ENCODE data around the gene MDGA2.

Gene MDGA2

DNA sequence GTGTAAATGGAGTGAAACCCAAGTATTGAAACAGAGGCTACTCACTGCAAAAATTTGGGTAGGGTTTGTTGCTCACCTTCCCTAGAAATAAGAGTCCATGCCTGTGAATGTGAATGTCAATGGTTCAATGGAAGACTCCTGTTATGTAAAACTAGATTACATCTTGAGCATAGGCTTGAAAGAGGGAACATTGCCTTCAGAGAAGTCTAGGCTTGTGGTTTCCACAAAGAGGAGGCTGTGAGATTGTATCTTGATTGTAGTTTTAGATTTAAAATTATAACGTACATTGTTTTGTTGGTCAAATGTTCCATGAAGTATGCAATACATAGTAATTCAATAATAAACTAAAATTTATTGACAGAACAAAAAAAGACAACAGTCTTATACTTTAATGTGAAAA is 610.1 kb downstream of the MDGA2 start:
- Histone ChIP-seq H3K9me3 (replicated peaks in 1 of 2; ENCODE audit: control insufficient read depth in 2 of 2, insufficient read depth in 1 of 2, low read depth in 1 of 2, low read length in 2 of 2) (no peaks in the 10 kb centered on the region), H3K18ac (ENCODE audit: low read length) (no peak overlapping the region), H3K14ac (ENCODE audit: low read length) (no peak overlapping the region), H2BK15ac (ENCODE audit: low read length) (no peak overlapping the region), H3K27ac (replicated peaks; ENCODE audit: low read length) (no peak overlapping the region), H3K4ac (ENCODE audit: low read length) (no peak overlapping the region), H2BK120ac (ENCODE audit: low read depth, low read length) (no peak overlapping the region), H3K4me3 (ENCODE audit: low read length in 2 of 2) (no peak overlapping the region), H3K9ac (ENCODE audit: low read depth, low read length, poor library complexity) (no peak overlapping the region), H3K23ac (ENCODE audit: low read depth, low read length, poor library complexity) (no peak overlapping the region), H2BK5ac (ENCODE audit: low read length) (no peak overlapping the region), H2AK5ac (ENCODE audit: low read depth, low read length) (no peak overlapping the region), H3K79me1 (ENCODE audit: low read depth, low read length) (no peaks in the 10 kb centered on the region), H3K4me1 (ENCODE audit: control insufficient read depth in 2 of 2, insufficient read depth in 1 of 2, low read depth in 1 of 2, low read length in 2 of 2) (no peaks in the 10 kb centered on the region), H3K36me3 (replicated peaks in 1 of 2; ENCODE audit: control insufficient read depth in 2 of 2, insufficient read depth in 2 of 2, low read length in 2 of 2) (no peaks in the 10 kb centered on the region), H2AFZ (ENCODE audit: low read length) (no peak overlapping the region), H4K91ac (ENCODE audit: low read depth, low read length, poor library complexity) (no peak overlapping the region), H3K4me2 (ENCODE audit: insufficient read depth, low read length, poor library complexity, severe bottlenecking) (no peak overlapping the region), H4K8ac (ENCODE audit: low read depth, low read length) (no peak overlapping the region), H2BK12ac (ENCODE audit: low read length) (no peak overlapping the region), H3K27me3 (ENCODE audit: control insufficient read depth in 3 of 3, insufficient read depth in 3 of 3, low read depth in 1 of 3, low read length in 3 of 3) (no peaks in the 10 kb centered on the region)
- no CpG with 5 or more reads among the region's 1 CpG for WGBS, 2 donors (ENCODE audit: extremely low coverage in 2 of 2, insufficient read length in 2 of 2, insufficient replicate concordance in 1 of 2)
- DNase-seq (ENCODE audit: low spot score), result no peak

DNA sequence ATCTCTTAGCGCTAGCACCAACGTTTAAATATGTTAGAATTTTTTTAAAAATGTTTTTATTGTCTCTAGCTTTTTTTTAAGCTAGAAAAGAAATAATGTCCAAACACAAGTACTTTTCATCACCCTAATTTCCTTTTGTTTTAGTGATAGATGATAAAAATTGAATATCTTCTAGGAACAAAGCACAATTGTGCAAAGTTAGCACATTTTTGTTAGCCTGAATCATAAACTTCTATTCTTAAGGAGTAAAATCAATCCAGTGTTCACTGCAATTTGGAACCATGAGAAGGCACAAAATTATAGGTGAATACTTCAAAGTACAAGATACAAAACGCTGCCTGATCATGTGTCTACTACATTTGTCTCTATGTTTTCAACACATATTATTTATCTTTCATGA is 615.4 kb downstream of the MDGA2 start:
- Histone ChIP-seq H3K18ac (ENCODE audit: low read length) (no peak overlapping the region), H3K36me3 (replicated peaks in 1 of 2; ENCODE audit: control insufficient read depth in 2 of 2, insufficient read depth in 2 of 2, low read length in 2 of 2) (no peaks in the 10 kb centered on the region), H3K9ac (ENCODE audit: low read depth, low read length, poor library complexity) (no peak overlapping the region), H4K91ac (ENCODE audit: low read depth, low read length, poor library complexity) (no peak overlapping the region), H3K4me2 (ENCODE audit: insufficient read depth, low read length, poor library complexity, severe bottlenecking) (no peak overlapping the region), H2AFZ (ENCODE audit: low read length) (no peak overlapping the region), H2BK15ac (ENCODE audit: low read length) (no peak overlapping the region), H3K14ac (ENCODE audit: low read length) (no peak overlapping the region), H3K4me3 (ENCODE audit: low read length in 2 of 2) (no peak overlapping the region), H4K8ac (ENCODE audit: low read depth, low read length) (no peak overlapping the region), H3K23ac (ENCODE audit: low read depth, low read length, poor library complexity) (no peak overlapping the region), H3K27me3 (ENCODE audit: control insufficient read depth in 3 of 3, insufficient read depth in 3 of 3, low read depth in 1 of 3, low read length in 3 of 3) (no peaks in the 10 kb centered on the region), H2BK12ac (ENCODE audit: low read length) (no peak overlapping the region), H3K4me1 (ENCODE audit: control insufficient read depth in 2 of 2, insufficient read depth in 1 of 2, low read depth in 1 of 2, low read length in 2 of 2) (no peaks in the 10 kb centered on the region), H2BK120ac (ENCODE audit: low read depth, low read length) (no peak overlapping the region), H3K9me3 (replicated peaks in 1 of 2; ENCODE audit: control insufficient read depth in 2 of 2, insufficient read depth in 1 of 2, low read depth in 1 of 2, low read length in 2 of 2) (no peaks in the 10 kb centered on the region), H3K4ac (ENCODE audit: low read length) (no peak overlapping the region), H3K27ac (replicated peaks; ENCODE audit: low read length) (no peak overlapping the region), H3K79me1 (ENCODE audit: low read depth, low read length) (no peaks in the 10 kb centered on the region), H2AK5ac (ENCODE audit: low read depth, low read length) (no peak overlapping the region), H2BK5ac (ENCODE audit: low read length) (no peak overlapping the region)
- no CpG with 5 or more reads among the region's 3 CpGs for WGBS, 2 donors (ENCODE audit: extremely low coverage in 2 of 2, insufficient read length in 2 of 2, insufficient replicate concordance in 1 of 2)
- no peak for DNase-seq (ENCODE audit: low spot score)

DNA sequence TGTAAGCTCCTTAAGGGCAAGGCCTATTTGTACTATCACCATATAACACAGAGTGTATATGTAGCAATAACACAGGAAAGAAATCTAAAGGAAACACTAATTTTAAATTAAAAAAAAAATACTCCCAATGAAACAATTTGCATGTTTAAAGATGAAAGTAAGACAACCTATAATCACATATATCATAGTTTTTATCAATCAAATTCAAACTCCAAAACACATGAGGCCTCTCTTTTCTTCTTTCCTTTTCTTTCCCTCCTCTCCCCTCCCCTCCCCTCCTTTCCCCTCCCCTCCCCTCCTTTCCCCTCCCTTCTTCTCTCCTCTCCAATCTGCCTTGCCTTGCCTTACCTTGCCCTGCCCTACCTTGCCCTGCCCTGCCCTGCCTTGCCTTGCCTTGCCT is 618.0 kb downstream of the MDGA2 start:
- H3K4me3 ChIP-seq (ENCODE audit: low read length in 2 of 2), result no peak overlapping the region
- H3K14ac ChIP-seq (ENCODE audit: low read length), result no peak overlapping the region
- H2AFZ ChIP-seq (ENCODE audit: low read length), result no peak overlapping the region
- H2BK5ac ChIP-seq (ENCODE audit: low read length), result no peak overlapping the region
- H3K79me1 ChIP-seq (ENCODE audit: low read depth, low read length), result no peaks in the 10 kb centered on the region
- DNase-seq (ENCODE audit: low spot score), result no peak
- H3K18ac ChIP-seq (ENCODE audit: low read length), result peak overlapping the region; percentile 83
- no peaks in the 10 kb centered on the region for H3K27me3 ChIP-seq (ENCODE audit: control insufficient read depth in 3 of 3, insufficient read depth in 3 of 3, low read depth in 1 of 3, low read length in 3 of 3)
- H2BK15ac ChIP-seq (ENCODE audit: low read length), result no peak overlapping the region
- H3K9ac ChIP-seq (ENCODE audit: low read depth, low read length, poor library complexity), result no peak overlapping the region
- H2BK12ac ChIP-seq (ENCODE audit: low read length), result no peak overlapping the region
- H4K91ac ChIP-seq (ENCODE audit: low read depth, low read length, poor library complexity), result no peak overlapping the region
- no peak overlapping the region for H4K8ac ChIP-seq (ENCODE audit: low read depth, low read length)
- H2AK5ac ChIP-seq (ENCODE audit: low read depth, low read length), result no peak overlapping the region
- H2BK120ac ChIP-seq (ENCODE audit: low read depth, low read length), result no peak overlapping the region
- H3K27ac ChIP-seq (replicated peaks; ENCODE audit: low read length), result no peak overlapping the region
- H3K23ac ChIP-seq (ENCODE audit: low read depth, low read length, poor library complexity), result no peak overlapping the region
- no peaks in the 10 kb centered on the region for H3K4me1 ChIP-seq (ENCODE audit: control insufficient read depth in 2 of 2, insufficient read depth in 1 of 2, low read depth in 1 of 2, low read length in 2 of 2)
- H3K36me3 ChIP-seq (replicated peaks in 1 of 2; ENCODE audit: control insufficient read depth in 2 of 2, insufficient read depth in 2 of 2, low read length in 2 of 2), result no peaks in the 10 kb centered on the region
- no peaks in the 10 kb centered on the region for H3K9me3 ChIP-seq (replicated peaks in 1 of 2; ENCODE audit: control insufficient read depth in 2 of 2, insufficient read depth in 1 of 2, low read depth in 1 of 2, low read length in 2 of 2)
- H3K4ac ChIP-seq (ENCODE audit: low read length), result no peak overlapping the region
- H3K4me2 ChIP-seq (ENCODE audit: insufficient read depth, low read length, poor library complexity, severe bottlenecking), result no peak overlapping the region

DNA sequence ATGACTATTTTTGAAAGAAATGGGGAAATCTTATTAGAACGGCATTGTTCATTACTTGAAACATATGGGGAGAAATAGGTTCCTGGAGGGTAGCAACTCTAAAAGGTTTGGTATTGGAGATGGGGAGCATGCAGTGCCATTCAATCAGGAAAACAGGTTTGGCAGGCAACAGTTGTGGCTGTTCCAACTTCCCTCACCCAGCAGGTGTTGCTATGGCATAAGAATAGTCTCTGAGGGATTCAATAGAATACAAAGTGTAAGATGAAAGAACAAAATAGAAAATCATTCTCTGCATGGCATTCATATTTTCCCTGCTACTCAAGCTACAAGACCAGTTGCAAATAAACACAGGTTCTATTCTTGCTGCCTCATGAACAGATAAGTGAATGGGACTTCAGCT is 630.6 kb downstream of the MDGA2 start:
- H3K27me3 ChIP-seq (ENCODE audit: control insufficient read depth in 3 of 3, insufficient read depth in 3 of 3, low read depth in 1 of 3, low read length in 3 of 3), result no peaks in the 10 kb centered on the region
- no peaks in the 10 kb centered on the region for H3K79me1 ChIP-seq (ENCODE audit: low read depth, low read length)
- H3K4ac ChIP-seq (ENCODE audit: low read length), result no peak overlapping the region
- no peak overlapping the region for H3K4me3 ChIP-seq (ENCODE audit: low read length in 2 of 2)
- no peak overlapping the region for H2BK120ac ChIP-seq (ENCODE audit: low read depth, low read length)
- peak; percentile 11 for DNase-seq (ENCODE audit: low spot score)
- H3K14ac ChIP-seq (ENCODE audit: low read length), result no peak overlapping the region
- H3K23ac ChIP-seq (ENCODE audit: low read depth, low read length, poor library complexity), result no peak overlapping the region
- H2BK5ac ChIP-seq (ENCODE audit: low read length), result no peak overlapping the region
- no peaks in the 10 kb centered on the region for H3K36me3 ChIP-seq (replicated peaks in 1 of 2; ENCODE audit: control insufficient read depth in 2 of 2, insufficient read depth in 2 of 2, low read length in 2 of 2)
- H2BK15ac ChIP-seq (ENCODE audit: low read length), result no peak overlapping the region
- no peaks in the 10 kb centered on the region for H3K4me1 ChIP-seq (ENCODE audit: control insufficient read depth in 2 of 2, insufficient read depth in 1 of 2, low read depth in 1 of 2, low read length in 2 of 2)
- no peak overlapping the region for H4K8ac ChIP-seq (ENCODE audit: low read depth, low read length)
- no peak overlapping the region for H2AK5ac ChIP-seq (ENCODE audit: low read depth, low read length)
- no peak overlapping the region for H3K27ac ChIP-seq (replicated peaks; ENCODE audit: low read length)
- H3K9ac ChIP-seq (ENCODE audit: low read depth, low read length, poor library complexity), result no peak overlapping the region
- no peak overlapping the region for H3K18ac ChIP-seq (ENCODE audit: low read length)
- no peak overlapping the region for H2BK12ac ChIP-seq (ENCODE audit: low read length)
- no peak overlapping the region for H3K4me2 ChIP-seq (ENCODE audit: insufficient read depth, low read length, poor library complexity, severe bottlenecking)
- no peaks in the 10 kb centered on the region for H3K9me3 ChIP-seq (replicated peaks in 1 of 2; ENCODE audit: control insufficient read depth in 2 of 2, insufficient read depth in 1 of 2, low read depth in 1 of 2, low read length in 2 of 2)
- WGBS, 2 donors (ENCODE audit: extremely low coverage in 2 of 2, insufficient read length in 2 of 2, insufficient replicate concordance in 1 of 2), result no CpG with 5 or more reads among the region's 1 CpG
- H4K91ac ChIP-seq (ENCODE audit: low read depth, low read length, poor library complexity), result no peak overlapping the region
- no peak overlapping the region for H2AFZ ChIP-seq (ENCODE audit: low read length)

All from neuronal stem cell (in vitro differentiated cells).